GM12878 (cell line): ENCODE measurements around the gene MLST8. TPM values are rescaled to one million over a fixed set of nuclear protein-coding genes. Genes with fewer than 3 reads are reported as not detected.

Experiments used
- ATAC-seq: fragments of 200-7000 bp; cut with Tn5 transposase; 3 replicates; pipeline ENCODE4 v1.9.1; 2020; ENCODE audit warnings: mild to moderate bottlenecking, moderate library complexity
- BruUV-seq: library from RNA; stranded (reverse); fragments of 400-500 nt; replicated peaks from 2 replicates; lab custom pipeline; 2021; lab: Mats Ljungman, UMichigan
- CTCF ChIA-PET: fragments of 300-600 bp; sonication (Branson Sonifier 250); formaldehyde crosslinking; extraction: SDS; loops from one replicate; lab custom pipeline; 2021; ENCODE audit warnings: inconsistent platforms; lab: Yijun Ruan, JAX
- POLR2A ChIA-PET: fragments of 350-600 bp; formaldehyde crosslinking; extraction: SDS; loops from one replicate; lab custom pipeline; 2021; ENCODE audit warnings: inconsistent platforms; lab: Charles Lee
- RAD21 ChIA-PET: fragments of 300-600 bp; sonication (Branson Sonifier 250); formaldehyde crosslinking; loops from one replicate; lab custom pipeline; 2023; ENCODE audit warnings: antibody characterized with exemption; ENCODE audit not compliant: unreplicated experiment; lab: Charles Lee
- SMC1A ChIA-PET: fragments of 300-600 bp; sonication (Branson Sonifier 250); formaldehyde crosslinking; loops from one replicate; lab custom pipeline; 2023; ENCODE audit not compliant: unreplicated experiment, uncharacterized antibody; lab: Charles Lee
- DNase-seq: peaks from one replicate; pipeline ENCODE4 v3.0.0-alpha.2; 2011; ENCODE audit warnings: low read depth, low spot score
- FAIRE-seq: peaks from 3 replicates; lab custom pipeline; 2011; peaks lifted over from hg19 to GRCh38; lab: Jason Lieb, UNC
- H2AFZ ChIP-seq: 2 replicates; pipeline ENCODE4 v1.6.0; 2011; ENCODE audit warnings: low read depth, low read length, control low read depth; ENCODE audit not compliant: control insufficient read depth
- H3K27ac ChIP-seq: 2 replicates; pipeline ENCODE4 v1.5.1; 2011; ENCODE audit warnings: control low read depth; ENCODE audit not compliant: control insufficient read depth, insufficient read depth
- H3K27me3 ChIP-seq, 2 experiments: replicated peaks in 1 of 2; 2 replicates each; pipeline versions ENCODE4 v1.6.0 to v1.6.1; 2011; ENCODE audit warnings: low read length in 1 of 2; ENCODE audit not compliant: control insufficient read depth in 2 of 2, insufficient read depth in 2 of 2
- H3K36me3 ChIP-seq, 2 experiments: 2 replicates each; pipeline ENCODE4 v1.5.1; 2011; ENCODE audit warnings: low read length in 1 of 2; ENCODE audit not compliant: control insufficient read depth in 2 of 2, insufficient read depth in 2 of 2
- H3K4me1 ChIP-seq: 2 replicates; pipeline ENCODE4 v1.6.1; 2011; ENCODE audit warnings: mild to moderate bottlenecking, low read length, moderate library complexity, mixed read lengths; ENCODE audit not compliant: control insufficient read depth, insufficient read depth
- H3K4me2 ChIP-seq: 2 replicates; pipeline ENCODE4 v1.6.0; 2011; ENCODE audit warnings: control low read depth; ENCODE audit not compliant: control insufficient read depth, insufficient read depth
- H3K4me3 ChIP-seq: fragments of 200-600 bp; sonication (generic); 2 replicates; pipeline ENCODE4 v1.5.1; 2016
- H3K79me2 ChIP-seq: 2 replicates; pipeline ENCODE4 v1.6.0; 2011; ENCODE audit warnings: low read length; ENCODE audit not compliant: control insufficient read depth, insufficient read depth
- H3K9ac ChIP-seq: 2 replicates; pipeline ENCODE4 v1.8.0; 2011; ENCODE audit warnings: low read length, control low read depth, mixed read lengths; ENCODE audit not compliant: control insufficient read depth, insufficient read depth
- H3K9me3 ChIP-seq: replicated peaks from 3 replicates; pipeline ENCODE4 v1.5.1; 2011; ENCODE audit warnings: mild to moderate bottlenecking, low read length; ENCODE audit not compliant: control insufficient read depth, insufficient read depth
- H4K20me1 ChIP-seq: 2 replicates; pipeline ENCODE4 v1.6.0; 2011; ENCODE audit not compliant: control insufficient read depth, insufficient read depth
- ATF7 ChIP-seq: fragments of 450-650 bp; IDR thresholded peaks from 2 replicates; pipeline ENCODE4 v1.6.1; 2016; ENCODE audit warnings: low read depth, mild to moderate bottlenecking
- CBX5 ChIP-seq: sonication (generic); IDR thresholded peaks from 2 replicates; pipeline ENCODE4 v1.6.1; 2016; ENCODE audit warnings: low read depth, moderate library complexity, mild to moderate bottlenecking, inconsistent platforms
- CEBPB ChIP-seq, 2 experiments: fragments of 150-350 bp in 1 of 2; IDR thresholded peaks; 2 replicates each; pipeline ENCODE4 v1.6.1; 2012 to 2014; ENCODE audit warnings: low read depth in 2 of 2, low read length in 2 of 2, borderline replicate concordance in 1 of 2, inconsistent platforms in 1 of 2
- CEBPZ ChIP-seq: fragments of 150-350 bp; IDR thresholded peaks from 2 replicates; pipeline ENCODE4 v1.6.1; 2016; ENCODE audit warnings: low read depth, low read length
- HDAC2 ChIP-seq: fragments of 200-600 bp; sonication (generic); IDR thresholded peaks from 2 replicates; pipeline ENCODE4 v1.6.1; 2017
- POLR2AphosphoS2 ChIP-seq: IDR thresholded peaks from 2 replicates; pipeline ENCODE4 v1.6.1; 2011; ENCODE audit warnings: low read depth, mild to moderate bottlenecking, low read length, improper control_type of control experiment, moderate library complexity
- RAD51 ChIP-seq: fragments of 450-650 bp; IDR thresholded peaks from 2 replicates; pipeline ENCODE4 v1.6.1; 2016; ENCODE audit warnings: moderate library complexity, mild to moderate bottlenecking, inconsistent platforms
- RBBP5 ChIP-seq: fragments of 200-600 bp; sonication (generic); conservative IDR thresholded peaks from 2 replicates; pipeline ENCODE4 v1.6.1; 2016
- STAT3 ChIP-seq: IDR thresholded peaks from 2 replicates; pipeline ENCODE4 v1.6.1; 2011; ENCODE audit warnings: low read depth, low read length, improper control_type of control experiment
- YBX1 ChIP-seq: fragments of 450-650 bp; IDR thresholded peaks from 2 replicates; pipeline ENCODE4 v1.6.1; 2016; ENCODE audit warnings: antibody characterized with exemption
- ZBED1 ChIP-seq: IDR thresholded peaks from 2 replicates; pipeline ENCODE4 v1.6.1; 2016; ENCODE audit warnings: borderline replicate concordance
- ZBTB33 ChIP-seq: fragments of 450-650 bp; IDR thresholded peaks from 2 replicates; pipeline ENCODE4 v1.6.1; 2017; ENCODE audit warnings: mild to moderate bottlenecking
- WGBS: methylation state at CpG from one replicate; pipeline ENCODE4 v1.1.6; 2016; ENCODE audit warnings: low lambda C conversion rate; ENCODE audit not compliant: insufficient replicate concordance, insufficient coverage; ENCODE audit errors: missing lambda C conversion rate; 5-methylcytosine and 5-hydroxymethylcytosine counted together
- in situ Hi-C: fragments of 300-500 bp; cut with MboI; formaldehyde crosslinking; loops from 9 replicates; pipeline ENCODE4 v1.14.3; 2018; ENCODE audit warnings: mixed read lengths
- intact Hi-C: fragments of 100-400 bp; cut with micrococcal nuclease; formaldehyde crosslinking; loops from one replicate; pipeline ENCODE4 v1.14.2; 2022; ENCODE audit not compliant: unreplicated experiment
- polyA plus RNA-seq, 11 experiments: library from polyadenylated mRNA; depleted of rRNA in 4 of 11; unstranded in 6 of 11; stranded (reverse) in 5 of 11; fragments of >200 nt; fragmentation: Nextera tagmentation in 4 of 11; fragmentation: Illumina TruSeq in 1 of 11; extraction: Ambion mirVana in 4 of 11; extraction: Trizol in 1 of 11; gene quantifications; 1 replicate in 1 of 11; 2 replicates in 10 of 11; pipeline versions ENCODE4 v1.2.1 to v1.2.3, GENCODE V29; 2011 to 2016; ENCODE audit warnings: inconsistent platforms in 2 of 11, missing spikeins in 2 of 11, low read depth in 1 of 11
- total RNA-seq, 4 experiments: library from RNA; depleted of rRNA in 3 of 4; stranded (reverse); fragments of >200 nt in 3 of 4; fragmentation: Illumina TruSeq in 1 of 4; extraction: Trizol in 1 of 4; gene quantifications; 2 replicates each; pipeline versions ENCODE4 v1.2.1 to v1.2.3, GENCODE V29; 2013 to 2021
- TF ChIP-seq, protein P1 (sequence below): fragments of 150-350 bp; IDR thresholded peaks from 2 replicates; pipeline ENCODE4 v1.6.1; 2014; ENCODE audit warnings: mild to moderate bottlenecking, low read depth, low read length
- TF ChIP-seq, protein P2 (sequence below): IDR thresholded peaks from 2 replicates; pipeline ENCODE4 v1.6.1; 2011; ENCODE audit warnings: low read depth, mild to moderate bottlenecking, low read length, moderate library complexity, borderline replicate concordance; ENCODE audit errors: extremely low read depth
- TF ChIP-seq, protein P3 (sequence below): IDR thresholded peaks from 2 replicates; pipeline ENCODE4 v1.6.1; 2012; ENCODE audit warnings: low read depth, low read length, improper control_type of control experiment

Gene MLST8
- total and polyA plus RNA-seq, 10 of the 15 experiments (the other 5 are each of a cell fraction or from before 2014, with no cell fraction given) = 1.0 to 114 (median 64.2) TPM

- ChIA-PET CTCF (interaction anchor here (1.1 to 1.5 kb wide), 2 partner anchors 19 to 92 kb away, joined by 3 to 4 read pairs; partner anchors contain the start of gene ECI1), RAD21 (no interaction called here), SMC1A (interaction anchor here (0.8 kb wide), 1 partner anchor 92 kb away, joined by 4 read pairs; the partner anchor contains the start of gene ECI1), POLR2A (no interaction called here)
- Histone ChIP-seq H3K36me3 (peaks cover 0 to 2% of the 10 kb centered on the region in 2 experiments; a peak in 2 of 4 replicates), H3K4me3 (peak overlapping the region; percentile 55; the same call in 1 of the 2 replicates), H3K79me2 (peaks cover 81% of the 10 kb centered on the region), H2AFZ (no peak overlapping the region), H3K9ac (no peak overlapping the region; the same call in 1 of the 2 replicates), H4K20me1 (no peaks in the 10 kb centered on the region), H3K4me2 (peak overlapping the region; percentile 55), H3K9me3 (no peaks in the 10 kb centered on the region; the same call in 2 of the 3 replicates), H3K4me1 (peaks cover 26% of the 10 kb centered on the region), H3K27ac (no peak overlapping the region), H3K27me3 (no peaks in the 10 kb centered on the region)
- no peak for FAIRE-seq
- ATAC-seq = no peak
- BruUV-seq = no TSS peak
- DNase-seq = no peak
- 3% methylated on average over 24 of the region's 24 CpGs for WGBS
- intact Hi-C loops (loop anchor here (5.0 kb wide), 1 partner anchor 103 kb away; no protein-coding TSS in a partner anchor), in situ Hi-C loops (no loop called here)
- no peak for TF ChIP-seq ZBTB33
- no peak for TF ChIP-seq RBBP5
- no peak for TF ChIP-seq HDAC2
- TF ChIP-seq ZBED1 = no peak
- no peak for TF ChIP-seq YBX1
- no peak for TF ChIP-seq POLR2AphosphoS2
- TF ChIP-seq RAD51 = no peak
- no peak for TF ChIP-seq CEBPZ
- TF ChIP-seq, protein P1, sequence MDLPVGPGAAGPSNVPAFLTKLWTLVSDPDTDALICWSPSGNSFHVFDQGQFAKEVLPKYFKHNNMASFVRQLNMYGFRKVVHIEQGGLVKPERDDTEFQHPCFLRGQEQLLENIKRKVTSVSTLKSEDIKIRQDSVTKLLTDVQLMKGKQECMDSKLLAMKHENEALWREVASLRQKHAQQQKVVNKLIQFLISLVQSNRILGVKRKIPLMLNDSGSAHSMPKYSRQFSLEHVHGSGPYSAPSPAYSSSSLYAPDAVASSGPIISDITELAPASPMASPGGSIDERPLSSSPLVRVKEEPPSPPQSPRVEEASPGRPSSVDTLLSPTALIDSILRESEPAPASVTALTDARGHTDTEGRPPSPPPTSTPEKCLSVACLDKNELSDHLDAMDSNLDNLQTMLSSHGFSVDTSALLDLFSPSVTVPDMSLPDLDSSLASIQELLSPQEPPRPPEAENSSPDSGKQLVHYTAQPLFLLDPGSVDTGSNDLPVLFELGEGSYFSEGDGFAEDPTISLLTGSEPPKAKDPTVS = no peak
- no peak for TF ChIP-seq CEBPB (IDR thresholded peaks at IDR 0.05; ENCODE audit: borderline replicate concordance in 1 of 2, low read depth in 2 of 2, low read length in 2 of 2)
- TF ChIP-seq, protein P2, sequence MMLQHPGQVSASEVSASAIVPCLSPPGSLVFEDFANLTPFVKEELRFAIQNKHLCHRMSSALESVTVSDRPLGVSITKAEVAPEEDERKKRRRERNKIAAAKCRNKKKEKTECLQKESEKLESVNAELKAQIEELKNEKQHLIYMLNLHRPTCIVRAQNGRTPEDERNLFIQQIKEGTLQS = no peak
- no peak for TF ChIP-seq ATF7
- TF ChIP-seq, protein P3, sequence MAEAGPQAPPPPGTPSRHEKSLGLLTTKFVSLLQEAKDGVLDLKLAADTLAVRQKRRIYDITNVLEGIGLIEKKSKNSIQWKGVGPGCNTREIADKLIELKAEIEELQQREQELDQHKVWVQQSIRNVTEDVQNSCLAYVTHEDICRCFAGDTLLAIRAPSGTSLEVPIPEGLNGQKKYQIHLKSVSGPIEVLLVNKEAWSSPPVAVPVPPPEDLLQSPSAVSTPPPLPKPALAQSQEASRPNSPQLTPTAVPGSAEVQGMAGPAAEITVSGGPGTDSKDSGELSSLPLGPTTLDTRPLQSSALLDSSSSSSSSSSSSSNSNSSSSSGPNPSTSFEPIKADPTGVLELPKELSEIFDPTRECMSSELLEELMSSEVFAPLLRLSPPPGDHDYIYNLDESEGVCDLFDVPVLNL = no peak
- no peak for TF ChIP-seq CBX5
- TF ChIP-seq STAT3 = no peak
These were observed 45.9 kb upstream of the MLST8 start for GRCh38 chr16:2159175-2159838.
